Measurements from ENCODE around the gene PTGFRN.

The PTGFRN gene

DNA sequence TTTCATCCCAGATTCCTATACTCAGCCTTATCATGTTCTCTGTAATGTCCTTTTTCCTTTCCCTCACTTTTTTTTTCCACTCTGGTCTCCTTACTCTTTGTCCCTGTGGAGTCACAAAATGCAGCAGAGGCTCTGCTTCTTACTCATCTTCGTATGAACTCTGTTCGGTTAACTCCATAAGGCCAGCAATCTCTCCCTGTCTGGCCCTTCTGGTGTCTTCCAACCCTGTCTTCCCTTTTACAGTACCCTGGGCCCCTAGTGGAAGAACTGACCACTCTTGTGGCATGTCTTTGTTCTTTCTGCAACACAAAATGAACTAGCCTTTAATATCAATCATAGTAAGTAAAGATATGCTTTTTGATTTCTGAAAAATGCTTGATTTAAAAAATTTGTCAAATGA is 98.9 kb downstream of the PTGFRN start:
- DNase-seq: no peak

DNA sequence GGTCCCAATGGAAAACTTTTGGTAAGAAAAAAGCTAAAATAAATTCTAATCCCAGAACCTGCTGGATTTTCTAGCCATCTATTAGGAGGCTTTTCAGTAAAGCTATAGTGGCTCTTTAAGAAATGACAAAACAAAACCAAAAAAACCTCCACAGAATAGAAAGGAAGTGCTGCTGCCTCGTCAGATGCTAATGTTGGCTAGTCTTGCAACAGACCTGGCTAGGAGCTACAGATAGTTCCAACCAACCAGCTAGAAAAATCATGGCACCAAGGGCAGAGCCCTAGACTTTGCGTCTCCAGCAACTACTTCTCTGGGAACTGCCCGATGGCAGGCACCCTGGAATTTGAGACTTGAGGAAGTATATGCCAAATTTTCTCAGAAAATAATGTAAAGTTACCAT is 99.4 kb downstream of the PTGFRN start:
- DNase-seq: no peak

DNA sequence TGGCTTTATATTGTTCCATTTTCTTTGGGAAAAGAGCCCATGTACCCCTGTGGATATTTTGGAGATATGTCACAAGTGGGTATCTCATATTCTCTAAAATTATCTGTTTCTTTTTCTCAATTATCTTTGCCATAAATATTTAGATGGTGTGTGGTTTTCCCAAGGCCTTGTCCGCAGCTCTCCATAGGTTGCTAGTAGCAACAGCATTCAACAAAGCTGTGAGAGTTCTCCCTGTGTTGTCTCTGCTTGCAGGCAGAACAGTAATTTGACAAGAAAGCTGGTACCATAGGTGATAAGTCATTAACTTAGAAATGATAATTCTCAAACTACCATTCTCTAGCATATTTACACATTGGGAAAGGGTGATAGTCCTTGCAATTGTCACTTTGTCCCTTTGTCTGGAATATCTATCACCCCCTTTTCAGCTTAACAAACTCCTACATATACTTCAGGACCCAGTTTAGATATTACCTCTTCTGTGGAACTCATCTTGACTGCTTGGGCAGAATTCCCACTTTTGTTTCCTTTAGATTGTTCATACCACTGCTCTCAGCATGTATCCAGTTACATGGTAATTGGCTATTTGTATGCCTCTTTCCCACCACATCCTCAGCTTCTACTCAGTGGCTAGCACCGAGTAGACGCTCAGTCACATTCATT is 100.7 kb downstream of the PTGFRN start:
- DNase-seq: no peak

DNA sequence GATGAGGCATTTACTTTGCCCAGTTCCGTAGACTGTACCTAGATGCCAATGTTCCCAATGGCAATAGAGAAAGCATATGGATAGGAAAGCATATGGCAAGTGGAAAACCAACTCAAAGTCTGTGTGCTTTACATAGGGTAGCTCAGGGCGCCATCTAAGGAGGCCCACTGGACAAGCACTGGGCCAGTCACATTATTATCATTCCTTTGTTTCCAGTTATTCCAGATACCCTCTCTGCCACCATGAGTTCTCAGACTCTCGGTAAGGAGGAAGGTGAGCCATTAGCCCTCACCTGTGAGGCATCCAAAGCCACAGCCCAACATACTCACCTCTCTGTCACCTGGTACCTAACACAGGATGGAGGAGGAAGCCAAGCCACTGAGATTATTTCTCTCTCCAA is 101.6 kb downstream of the PTGFRN start:
- DNase-seq: no peak

DNA sequence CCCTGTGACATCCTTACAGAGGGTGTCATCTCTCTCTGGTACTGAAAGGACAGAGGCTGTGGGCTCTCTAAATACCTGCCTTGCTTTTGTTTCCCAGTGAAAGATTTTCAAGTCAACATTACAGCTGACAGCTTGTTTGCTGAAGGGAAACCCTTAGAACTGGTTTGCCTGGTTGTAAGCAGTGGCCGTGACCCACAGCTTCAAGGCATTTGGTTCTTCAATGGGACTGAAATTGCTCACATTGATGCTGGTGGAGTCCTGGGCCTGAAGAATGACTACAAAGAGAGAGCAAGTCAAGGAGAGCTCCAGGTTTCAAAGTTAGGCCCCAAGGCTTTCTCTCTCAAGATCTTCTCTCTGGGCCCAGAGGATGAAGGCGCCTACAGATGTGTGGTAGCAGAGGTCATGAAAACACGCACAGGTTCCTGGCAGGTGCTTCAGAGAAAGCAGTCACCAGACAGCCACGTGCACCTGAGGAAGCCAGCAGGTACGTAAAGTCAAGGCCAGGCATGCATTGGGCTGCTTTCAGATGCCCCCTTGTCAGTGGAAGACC is 103.7 kb downstream of the PTGFRN start:
- DNase-seq: no peak

DNA sequence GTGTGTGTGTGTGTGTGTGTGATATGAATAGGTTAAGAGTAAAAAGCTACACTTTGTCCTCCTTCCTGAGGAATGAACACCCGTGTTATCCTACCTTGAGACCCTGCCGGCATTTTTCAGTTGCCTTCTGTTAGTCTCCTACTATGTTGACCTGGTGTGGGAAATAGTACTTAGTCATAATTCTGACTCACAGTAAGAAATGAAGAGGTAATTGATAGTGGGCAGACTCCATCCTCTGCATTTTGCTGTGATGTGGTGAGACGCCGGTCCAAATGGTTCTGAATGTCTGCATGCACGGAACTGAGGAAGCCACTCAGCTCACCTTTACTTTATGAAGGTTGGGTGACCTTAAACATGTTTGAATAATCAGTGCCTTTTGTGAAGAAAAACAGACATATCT is 104.5 kb downstream of the PTGFRN start:
- peak; percentile 3 for DNase-seq

DNA sequence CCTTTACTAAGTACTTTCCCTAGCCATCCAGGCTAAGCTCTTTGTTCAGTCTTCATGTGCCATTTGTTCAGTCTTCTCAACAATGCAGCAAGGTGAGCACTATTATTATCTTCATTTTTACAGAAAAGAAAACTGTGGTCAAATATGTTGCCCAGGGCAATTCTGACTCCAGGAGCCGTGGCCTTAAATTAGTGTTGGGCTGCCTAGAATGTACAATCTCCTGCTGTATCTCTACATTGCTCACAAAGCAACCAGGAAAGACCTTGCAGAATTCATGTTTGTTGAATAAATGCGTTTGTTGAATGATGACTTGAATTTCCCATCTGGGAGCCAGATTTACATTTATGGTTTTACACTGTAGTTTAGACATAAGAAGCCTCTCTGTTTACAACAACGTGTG is 106.0 kb downstream of the PTGFRN start:
- DNase-seq: no peak

DNA sequence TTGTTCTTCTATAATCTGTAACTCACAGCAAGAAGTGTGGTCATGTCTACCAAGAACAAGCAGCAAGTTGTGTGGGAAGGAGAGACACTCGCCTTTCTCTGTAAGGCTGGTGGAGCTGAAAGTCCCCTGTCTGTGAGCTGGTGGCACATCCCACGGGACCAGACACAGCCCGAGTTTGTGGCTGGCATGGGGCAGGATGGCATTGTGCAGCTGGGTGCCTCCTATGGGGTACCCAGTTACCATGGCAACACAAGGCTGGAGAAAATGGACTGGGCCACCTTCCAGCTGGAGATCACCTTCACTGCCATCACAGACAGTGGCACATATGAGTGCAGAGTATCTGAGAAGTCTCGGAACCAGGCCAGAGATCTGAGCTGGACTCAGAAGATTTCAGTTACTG is 107.3 kb downstream of the PTGFRN start:
- no peak for DNase-seq

DNA sequence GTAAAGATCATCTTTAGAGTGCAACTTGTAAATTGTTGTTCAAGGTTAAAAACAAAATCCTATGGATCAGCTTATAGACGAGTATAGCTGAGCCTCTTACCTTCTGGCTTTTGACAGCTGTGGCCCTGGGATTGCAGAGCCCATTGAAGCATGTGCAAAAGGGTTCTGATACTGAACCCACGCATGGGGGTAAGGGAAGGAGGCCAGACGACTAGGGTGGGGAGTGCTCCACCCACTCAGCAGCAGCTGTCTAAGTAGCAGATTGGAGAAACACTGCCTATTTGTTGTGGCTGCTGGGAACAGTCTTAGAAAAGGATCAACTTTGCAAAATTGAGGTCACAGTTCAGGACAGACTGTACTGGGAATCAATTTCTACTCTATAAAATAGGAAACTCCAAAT is 107.9 kb downstream of the PTGFRN start:
- DNase-seq: no peak

DNA sequence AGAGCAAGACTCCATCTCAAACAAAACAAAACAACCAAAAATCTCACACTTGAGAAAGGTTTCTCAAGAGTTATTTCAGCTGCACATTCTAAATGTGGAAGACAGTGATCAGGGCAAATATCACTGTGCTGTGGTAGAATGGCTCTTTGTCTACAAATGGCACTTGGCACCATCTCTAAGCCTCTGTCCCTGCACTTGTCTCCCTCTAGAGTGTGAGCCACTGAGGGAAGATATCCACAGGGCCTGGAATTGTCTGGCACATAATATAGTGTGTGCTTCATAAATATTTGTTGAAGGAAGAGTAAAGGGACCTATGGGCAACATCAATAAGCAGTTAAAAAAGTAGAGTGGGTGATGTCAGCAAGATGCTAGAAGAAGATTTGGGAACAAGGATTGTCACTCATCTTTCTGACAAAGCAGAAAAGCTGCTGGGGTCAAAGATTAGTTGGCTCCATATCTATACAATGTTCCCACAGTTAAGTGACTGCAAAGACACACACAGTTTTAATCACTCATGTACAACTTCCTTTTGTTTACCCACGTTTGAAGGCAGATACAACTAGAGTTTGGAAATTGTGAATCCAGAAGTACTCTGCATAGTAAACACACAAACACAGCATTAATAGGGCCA is 110.9 kb downstream of the PTGFRN start:
- DNase-seq: no peak

DNA sequence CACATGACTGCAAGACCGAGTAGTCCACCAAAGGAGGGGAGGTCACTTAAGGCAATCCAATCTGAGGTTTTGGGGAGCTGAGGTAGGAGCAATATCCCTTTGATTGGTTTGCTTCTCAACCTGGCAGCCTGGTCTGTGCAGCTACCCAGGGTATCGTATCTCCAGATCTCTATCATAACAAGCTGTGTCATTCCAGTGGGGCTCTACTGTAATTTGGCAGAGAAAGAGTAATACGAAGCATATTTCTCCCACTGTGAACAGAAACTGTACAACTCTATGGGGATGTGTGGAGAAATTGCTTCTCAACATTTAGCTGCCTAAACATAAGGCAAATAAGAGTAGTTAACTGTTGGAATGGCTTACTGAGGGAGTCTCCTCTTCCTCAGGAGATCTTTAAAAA is 112.4 kb downstream of the PTGFRN start:
- DNase-seq: no peak

DNA sequence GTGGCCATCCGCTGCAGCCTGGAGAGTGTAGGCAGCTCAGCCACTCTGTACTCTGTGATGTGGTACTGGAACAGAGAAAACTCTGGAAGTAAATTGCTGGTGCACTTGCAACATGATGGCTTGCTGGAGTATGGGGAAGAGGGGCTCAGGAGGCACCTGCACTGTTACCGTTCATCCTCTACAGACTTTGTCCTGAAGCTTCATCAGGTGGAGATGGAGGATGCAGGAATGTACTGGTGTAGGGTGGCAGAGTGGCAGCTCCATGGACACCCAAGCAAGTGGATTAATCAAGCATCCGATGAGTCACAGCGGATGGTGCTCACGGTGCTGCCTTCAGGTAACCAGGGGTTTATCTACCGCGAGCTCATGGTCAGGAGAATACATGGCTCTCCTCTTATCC is 115.9 kb downstream of the PTGFRN start:
- no peak for DNase-seq

DNA sequence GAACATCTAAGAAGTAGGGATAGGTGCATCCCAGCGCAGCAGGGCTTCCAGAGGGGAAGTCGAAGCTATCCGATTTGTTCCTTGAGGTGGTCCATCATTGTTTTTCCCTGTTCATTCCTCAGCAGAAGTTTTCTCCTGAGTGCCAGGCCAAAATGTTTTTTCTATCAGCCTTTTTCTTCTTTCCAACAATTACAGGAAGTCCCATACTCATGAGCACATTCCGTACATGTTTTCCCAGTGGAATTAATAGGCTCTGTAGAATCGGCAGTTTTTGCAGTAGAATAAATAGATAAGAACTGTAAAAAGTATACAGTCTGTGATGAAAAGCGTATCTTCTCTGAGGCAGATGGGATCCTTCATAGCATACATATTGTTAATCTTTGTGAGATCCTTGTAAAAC is 116.6 kb downstream of the PTGFRN start:
- no peak for DNase-seq

DNA sequence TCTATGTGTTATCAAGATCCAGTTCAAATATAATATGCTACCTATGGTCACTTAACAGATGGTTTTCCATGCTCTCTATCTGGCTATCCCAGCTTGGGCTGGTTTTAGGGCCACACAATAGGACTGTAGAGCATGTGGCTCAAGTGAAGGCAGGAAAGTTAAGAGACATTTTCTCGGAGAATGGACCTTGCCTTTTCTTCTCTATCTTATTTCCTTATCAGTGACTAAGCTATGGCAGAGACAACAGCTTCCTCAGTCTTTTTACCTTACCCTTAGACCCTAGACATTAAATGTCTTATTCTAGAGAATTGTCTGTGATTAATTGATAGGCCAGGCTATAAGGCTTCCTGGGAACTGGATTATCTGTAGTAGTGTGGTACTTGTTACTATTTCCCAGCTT is 120.0 kb downstream of the PTGFRN start:
- DNase-seq: no peak

DNA sequence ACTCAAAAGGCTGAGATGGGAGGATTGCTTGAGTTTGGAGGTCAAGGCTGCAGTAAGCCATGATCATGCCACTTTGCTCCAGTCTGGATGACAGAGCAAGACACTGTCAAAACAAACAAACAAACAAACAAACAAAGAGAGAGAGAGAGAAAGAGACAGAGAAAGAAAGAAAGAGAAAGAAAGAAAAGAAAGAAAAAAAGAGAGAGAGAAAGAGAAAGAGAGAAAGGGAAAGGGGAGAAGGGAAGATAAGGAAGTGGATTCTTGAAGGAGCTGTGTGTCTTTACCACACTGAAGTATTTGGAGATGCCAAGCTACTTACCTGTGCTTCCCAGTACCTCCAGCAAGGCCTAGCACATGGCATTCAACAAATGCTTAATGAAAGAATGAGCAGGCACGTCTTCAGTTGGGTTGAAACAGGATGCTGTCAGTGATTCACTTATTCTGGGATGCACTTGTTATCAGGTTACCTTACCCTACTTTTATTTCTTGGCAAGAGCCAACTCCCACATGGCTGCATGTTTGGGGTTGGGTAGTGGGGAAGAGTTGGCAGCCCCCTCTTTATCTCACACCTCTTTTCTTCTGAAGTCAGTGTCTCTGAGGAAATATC is 120.7 kb downstream of the PTGFRN start:
- DNase-seq: no peak

DNA sequence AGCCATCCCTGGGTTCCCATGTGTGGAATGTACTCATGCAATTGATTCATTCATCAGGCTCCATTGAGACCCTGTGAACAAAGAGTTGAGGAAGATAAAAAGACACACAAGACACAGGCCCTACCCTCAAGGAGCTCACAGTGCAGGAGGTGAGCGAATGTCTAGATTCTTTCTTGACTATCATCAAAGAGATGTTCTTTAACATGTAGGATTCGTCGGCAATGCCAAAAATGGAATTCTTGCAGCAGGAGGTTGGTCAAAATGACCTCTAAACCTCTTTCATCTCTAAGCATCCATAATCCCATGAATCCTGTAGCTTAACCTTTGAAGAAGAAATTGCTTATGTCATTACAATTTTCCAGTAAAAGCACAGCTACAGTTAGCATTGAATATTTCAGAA is 122.5 kb downstream of the PTGFRN start:
- no peak for DNase-seq

DNA sequence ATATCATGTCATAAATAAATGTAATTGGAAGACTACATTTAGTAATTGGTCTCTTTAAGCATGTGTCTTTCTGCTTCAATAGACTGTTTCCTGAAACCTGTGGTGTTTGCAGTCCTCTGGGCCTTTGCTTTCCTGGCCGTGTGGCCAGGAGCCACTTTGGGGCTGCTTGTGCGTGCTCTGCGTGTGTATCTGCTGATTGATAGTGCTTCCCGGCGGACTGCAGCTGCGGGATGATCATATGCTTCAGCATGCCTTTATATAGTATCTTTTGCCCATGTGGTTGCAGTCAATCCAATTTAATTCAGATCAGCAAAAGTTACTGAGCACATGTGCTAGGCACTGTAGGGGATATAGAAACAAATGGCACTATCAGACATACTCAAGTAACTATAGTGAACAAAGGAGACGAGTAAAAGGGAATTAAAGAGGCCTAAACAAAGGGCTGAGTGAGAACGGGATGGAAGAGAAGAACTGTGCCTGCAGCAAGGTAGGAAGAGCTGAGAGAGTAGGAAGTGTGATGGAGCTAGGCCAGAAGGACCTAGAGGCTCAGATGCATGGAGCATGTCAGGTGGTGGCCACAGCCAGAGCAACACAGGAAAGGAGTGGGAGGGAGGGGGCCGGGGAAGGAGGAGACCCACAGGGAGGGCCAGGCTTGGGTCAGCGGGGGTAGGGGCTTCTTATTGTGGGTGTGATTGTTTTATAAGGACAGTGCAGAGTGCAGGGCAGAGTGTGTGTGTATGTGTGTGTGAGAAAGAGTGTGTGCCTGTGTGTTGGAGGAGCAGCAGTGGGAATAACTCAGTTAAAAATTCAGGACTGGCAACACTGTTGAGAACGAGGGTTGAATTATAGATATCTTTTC is 123.2 kb downstream of the PTGFRN start:
- no peak for DNase-seq

DNA sequence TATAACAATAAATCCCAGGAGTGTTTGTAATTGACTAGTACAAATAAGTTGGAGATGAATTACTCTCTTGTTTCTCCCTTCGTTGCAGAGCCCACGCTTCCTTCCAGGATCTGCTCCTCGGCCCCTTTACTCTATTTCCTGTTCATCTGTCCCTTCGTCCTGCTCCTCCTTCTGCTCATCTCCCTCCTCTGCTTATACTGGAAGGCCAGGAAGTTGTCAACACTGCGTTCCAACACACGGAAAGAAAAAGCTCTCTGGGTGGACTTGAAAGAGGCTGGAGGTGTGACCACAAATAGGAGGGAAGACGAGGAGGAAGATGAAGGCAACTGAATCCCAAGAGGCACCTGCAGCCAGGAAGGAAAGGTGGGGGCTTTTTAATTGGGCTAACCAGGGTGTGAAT is 124.1 kb downstream of the PTGFRN start:
- no peak for DNase-seq

DNA sequence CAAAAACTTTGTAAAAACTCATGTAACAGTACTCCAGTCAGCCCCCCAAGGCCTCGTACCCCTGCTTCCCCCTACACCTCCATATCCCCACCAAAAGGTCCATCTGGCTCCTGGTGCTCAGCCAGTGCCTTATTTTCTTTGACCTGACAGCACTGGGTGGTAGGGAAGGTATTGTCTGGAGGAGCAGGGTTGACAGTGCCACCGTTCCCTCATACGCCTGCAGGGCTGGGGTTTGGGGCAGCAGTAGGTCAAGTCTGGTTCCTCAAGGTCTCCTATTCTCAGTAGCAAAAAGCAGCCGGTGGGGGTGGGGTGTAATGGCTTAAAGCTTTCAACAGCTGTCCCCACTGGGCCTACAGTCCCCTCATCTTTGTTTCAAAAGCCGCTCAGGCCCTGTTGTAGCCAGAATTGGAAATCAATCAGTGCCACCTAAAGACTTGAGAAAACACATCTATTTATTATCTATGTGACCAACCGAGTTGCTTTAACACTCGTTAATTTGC is 125.1 kb downstream of the PTGFRN start:
- DNase-seq: no peak

DNA sequence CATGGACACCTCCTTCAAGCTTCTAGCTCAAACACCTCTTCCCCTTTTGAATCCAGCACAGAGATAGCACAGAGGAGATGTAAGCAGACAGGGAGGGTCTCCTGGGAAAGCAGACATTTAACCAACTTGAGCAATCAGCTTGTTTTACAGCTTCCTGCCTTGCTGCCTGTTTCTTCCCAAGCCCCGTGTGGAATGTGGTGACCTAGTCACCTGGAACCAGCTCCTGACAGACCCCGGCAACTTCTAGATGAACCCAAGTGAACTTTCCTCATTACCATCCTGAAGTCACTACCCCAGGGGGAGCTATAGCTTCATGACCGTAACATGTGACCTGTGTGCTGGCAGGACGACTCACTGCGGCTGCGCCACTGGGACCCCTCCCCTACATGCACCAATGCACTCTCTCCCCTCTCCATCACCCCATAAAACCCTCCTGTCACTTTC is 126.3 kb downstream of the PTGFRN start:
- DNase-seq: no peak

DNA sequence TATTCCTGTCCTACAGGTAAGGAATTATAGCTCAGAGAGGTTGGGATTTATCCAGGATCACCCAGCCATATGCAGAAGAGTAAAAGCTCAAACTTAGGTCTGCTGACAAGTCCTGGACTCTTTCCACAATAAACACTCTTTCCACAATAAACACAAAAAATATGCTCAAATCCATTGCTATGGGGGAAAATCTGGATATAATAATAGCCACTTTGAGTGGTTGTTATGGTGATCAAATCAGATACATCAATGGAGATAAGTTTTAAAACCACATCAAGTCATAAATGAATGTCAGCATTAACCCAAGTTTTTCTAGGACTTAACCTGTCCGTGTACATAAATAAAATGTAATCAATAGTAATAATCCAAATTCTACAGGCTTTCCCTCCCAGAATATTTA is 128.1 kb downstream of the PTGFRN start:
- no peak for DNase-seq

DNA sequence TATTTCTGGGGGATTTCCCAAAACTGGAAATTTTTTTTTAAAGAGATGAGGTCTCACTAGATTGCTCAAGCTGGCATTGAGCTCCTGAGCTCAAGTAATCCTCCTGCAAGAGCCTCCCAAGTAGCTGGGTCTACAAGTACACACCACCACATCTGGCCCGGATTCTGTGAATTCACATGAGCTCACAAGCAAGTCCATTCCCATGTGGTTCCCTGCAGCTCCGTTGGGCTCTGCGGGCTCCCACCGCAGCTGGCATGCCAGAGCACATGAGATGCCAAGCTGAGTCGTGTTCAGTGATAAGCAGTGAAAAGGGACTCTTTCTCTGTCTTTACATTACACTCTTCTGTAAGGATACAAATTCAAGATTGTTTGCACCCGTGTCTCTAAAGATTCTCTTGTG is 128.5 kb downstream of the PTGFRN start:
- no peak for DNase-seq
